Measurements from ENCODE around the gene SDC1.

SDC1 gene

DNA sequence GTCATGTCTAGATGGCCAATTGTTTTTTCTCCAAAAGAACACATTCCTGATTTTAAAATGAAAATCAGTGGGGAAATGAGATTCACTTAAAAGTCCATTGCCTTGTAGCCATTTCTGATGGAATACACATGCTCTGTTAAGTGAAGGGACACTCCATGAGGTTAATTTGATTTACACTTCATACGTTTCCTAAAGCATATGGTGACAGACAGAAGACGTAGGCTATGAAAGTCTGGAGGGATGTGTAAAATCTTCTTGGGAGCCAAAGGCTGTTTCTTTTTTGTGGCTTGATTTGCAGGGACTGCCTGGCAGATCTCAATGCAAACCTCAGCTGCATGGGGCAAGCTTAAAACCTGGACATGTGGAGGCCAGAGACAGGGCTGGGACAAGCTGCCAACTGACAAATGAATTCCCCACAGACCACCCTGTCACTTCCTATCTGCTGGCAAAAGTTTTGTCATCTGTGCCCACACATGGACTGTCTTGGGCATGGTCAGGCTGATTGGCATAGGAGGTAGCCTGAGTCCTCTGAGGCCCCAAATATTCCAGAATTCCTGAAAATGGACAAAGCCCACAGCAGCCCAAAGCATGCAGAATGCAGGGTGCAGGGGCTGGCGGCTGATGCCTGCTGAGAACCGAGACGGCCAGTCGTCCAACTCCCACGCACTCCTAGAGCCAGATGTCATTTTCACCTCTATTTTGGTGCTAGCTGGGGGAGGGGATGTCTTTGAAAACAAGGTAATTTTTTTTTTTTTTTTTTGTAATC lies 73.9 kb downstream of the SDC1 start:
- no peak for TF ChIP-seq CTCF (IDR thresholded peaks at IDR 0.05; ENCODE audit: low read depth, low read length, missing control alignments)

More for the DNA sequence above, 73.9 kb downstream of the SDC1 start:
- no peak for DNase-seq (ENCODE audit: extremely low read depth, low read depth)
- H3K4me3 ChIP-seq (replicated peaks; ENCODE audit: low read depth, low read length): no peak overlapping the region
